GM21576 (cell line): ENCODE results near the gene WDFY2.
"Not testable (repeated sequence)": the region's sequence is repeated elsewhere in the genome, so short reads cannot be mapped to it uniquely, and the experiment has no call there.

Experiments
- ATAC-seq: cut with Tn5 transposase; IDR thresholded peaks from one replicate; pipeline ENCODE4 v1.9.1; 2021; ENCODE audit warnings: mild to moderate bottlenecking, moderate library complexity; ENCODE audit not compliant: unreplicated experiment

The WDFY2 gene

DNA sequence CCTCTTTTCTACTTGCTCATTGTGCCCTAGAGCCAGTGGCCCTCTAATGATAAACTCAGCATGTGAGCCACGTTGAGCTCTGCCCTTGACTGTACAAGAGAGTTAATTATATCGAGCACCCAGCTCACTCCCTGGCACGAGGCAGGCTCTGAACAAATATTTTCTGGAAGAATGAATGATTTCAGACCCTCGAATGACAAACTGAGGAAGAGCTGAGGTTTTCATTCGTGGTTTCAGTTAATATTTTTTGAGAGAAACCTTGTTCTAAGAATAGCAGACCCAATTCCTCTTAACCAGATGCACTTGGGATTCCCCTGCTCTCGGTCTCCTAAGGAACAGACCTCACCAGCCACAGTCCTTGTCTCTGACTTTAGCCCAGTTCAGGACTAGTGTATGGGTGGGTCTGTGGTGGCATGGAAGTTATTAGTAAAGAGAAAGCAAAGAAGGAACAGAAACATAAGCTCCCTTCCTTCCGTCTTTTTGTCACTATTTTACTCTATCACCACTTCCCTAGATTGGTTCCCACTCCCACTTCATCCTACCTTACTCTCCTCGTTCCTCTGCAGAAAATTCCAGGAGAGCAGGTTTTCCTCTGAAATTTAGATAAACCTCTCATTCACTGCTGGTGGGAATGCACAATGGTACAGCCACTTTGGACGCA is 22.1 kb upstream of the WDFY2 start:
- ATAC-seq: peak; percentile 79

DNA sequence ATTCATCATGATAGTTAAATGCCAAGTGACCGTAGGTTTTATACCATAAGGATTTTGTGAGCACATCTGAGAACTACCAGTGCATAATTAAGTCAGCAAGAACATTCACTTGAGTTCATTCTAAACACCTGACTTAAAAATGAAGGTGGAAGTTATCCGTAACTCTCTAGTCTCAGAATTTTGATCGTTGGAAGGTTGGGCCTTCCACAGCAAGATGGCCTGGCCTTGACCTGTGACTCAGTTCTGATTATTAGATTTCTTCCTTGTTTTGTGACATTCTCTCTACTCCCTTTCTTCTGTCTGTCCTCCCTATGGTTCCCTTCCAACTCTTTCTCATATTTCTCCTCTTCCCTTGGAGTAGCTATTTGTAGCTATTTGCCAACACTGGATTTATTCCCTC is 20.0 kb upstream of the WDFY2 start:
- no peak for ATAC-seq

DNA sequence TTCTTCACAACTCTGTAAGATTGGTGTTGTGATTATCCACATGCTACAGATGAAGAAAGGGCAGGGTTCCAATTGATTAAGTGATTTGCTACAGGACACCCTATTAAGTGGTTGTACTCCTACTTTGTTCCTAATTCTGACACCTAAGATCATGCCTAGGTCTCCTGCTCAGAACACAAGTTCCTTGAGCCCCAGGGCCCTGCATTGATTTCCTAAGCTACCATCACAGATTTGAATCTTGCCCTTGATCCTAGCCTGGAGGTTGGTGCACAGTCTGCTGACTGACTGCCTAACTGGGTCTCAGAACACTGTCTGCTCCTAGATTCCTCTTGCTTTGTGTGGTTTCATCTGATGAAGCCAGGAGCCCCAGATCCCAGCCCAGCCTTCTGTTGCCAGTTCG is 19.6 kb upstream of the WDFY2 start:
- ATAC-seq: no peak

DNA sequence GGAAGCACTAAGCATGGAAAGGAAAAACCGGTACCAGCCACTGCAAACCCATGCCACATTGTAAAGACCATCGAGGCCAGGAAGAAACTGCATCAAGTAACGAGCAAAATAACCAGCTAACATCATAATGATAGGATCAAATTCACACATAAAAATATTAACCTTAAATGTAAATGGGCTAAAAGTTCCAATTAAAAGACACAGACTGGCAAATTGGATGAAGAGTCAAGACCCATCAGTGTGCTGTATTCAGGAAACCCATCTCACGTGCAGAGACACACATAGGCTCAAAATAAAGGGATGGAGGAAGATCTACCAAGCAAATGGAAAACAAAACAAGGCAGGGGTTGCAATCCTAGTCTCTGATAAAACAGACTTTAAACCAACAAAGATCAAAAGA is 15.3 kb upstream of the WDFY2 start:
- not testable (repeated sequence) for ATAC-seq

- no peak for ATAC-seq
Observed at GRCh38 chr13:51576754-51577153, 7.5 kb upstream of the WDFY2 start.

- ATAC-seq: no peak
Observed at GRCh38 chr13:51577690-51578089, 6.6 kb upstream of the WDFY2 start.

- ATAC-seq: no peak
Observed at GRCh38 chr13:51579676-51580075, 4.6 kb upstream of the WDFY2 start.

DNA sequence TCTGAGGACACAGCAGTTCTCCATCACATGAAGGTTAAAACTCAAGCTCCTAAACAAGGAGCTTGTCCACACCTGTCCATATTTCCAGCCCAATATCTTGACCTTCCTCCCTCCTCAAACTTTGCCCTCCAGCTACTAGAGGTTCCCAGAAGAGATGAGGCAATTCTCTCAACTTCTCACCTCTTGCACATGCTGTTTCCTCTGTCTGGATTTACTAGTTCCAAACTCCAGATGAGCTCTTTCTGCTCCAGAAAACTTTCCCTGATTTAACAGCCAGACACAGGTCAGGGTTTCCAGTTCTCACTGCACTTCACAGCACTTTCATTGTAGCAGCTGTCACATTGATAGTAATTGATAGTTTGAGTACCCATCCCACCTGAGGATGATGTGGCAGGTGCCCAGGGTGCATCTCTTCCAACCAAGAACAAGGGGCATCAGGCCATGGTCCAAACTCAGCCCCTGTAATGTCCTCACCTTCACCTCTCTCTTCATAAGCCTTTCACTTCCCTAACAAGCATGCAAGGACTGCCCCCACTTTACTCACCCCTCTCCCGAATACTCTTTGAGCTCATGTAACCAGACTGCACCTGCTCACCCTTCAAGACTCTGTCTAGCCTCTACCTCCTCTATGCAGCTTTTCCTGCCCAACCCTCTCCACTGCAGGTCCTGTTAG is 3.0 kb upstream of the WDFY2 start:
- ATAC-seq: no peak

DNA sequence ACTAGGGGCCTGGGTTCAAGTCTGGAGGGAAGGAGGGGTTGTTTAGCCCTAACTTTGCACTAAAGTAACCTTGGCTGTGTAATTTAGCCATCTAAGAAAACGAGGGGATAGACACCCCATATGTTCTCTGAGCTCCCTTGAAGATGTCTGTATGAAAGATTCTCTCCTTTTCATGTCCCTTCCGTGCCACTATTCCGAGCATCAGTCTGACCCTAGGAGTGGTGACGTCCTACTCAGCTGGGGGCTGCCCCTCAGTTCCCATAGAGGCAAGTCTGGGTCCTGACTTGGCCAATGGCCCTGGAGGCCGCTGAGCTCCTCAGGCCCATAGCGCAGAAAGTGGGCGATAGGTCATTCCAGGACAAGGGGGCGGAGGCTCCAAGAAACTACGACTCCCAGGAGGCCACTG is 790 bp upstream of the WDFY2 start:
- ATAC-seq: no peak

DNA sequence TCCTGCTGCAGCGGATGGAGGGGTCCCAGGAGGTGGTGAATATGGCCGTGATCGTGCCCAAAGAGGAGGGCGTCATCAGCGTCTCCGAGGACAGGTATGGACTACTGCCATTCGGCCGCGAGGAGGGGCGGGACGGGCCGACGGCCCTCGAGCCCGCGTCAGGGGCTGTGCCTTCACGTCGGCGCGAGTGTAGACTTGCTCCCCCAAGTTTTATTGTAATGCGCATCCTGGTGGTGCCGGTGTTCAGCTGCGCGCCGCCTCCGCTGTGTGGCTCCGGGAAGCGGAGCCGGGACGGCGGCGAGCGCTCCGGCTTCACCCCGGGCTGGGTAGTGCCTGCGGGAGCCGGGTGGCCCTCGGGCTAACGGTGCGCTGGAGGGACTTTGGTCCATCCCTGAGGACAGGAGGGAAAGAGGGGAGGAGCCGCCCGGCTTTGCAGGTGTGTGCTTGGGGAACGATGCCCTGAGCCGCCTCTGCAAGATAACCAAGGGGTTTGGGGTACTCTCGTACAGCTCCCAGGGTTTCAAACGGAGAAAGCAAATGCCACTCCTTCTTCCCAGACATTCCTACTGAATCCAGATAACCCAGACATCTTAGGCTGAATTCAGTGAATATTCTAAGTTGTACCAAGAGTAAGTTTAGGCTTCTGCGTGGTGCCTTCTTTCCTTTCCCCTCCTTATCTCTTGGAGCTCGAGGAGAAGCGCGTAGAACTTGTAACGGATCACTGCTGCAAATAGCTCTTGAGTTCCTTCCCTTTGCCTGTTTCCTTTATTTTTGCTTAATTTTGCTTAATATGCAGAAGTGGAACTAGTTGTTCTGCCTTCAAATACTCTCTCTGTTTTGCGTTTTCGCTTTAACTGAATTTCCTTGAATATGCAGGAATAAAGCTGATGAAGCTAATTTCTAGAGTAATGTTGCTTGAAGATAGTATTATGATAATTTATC is 740 bp downstream of the WDFY2 start:
- ATAC-seq: peak; percentile 22

DNA sequence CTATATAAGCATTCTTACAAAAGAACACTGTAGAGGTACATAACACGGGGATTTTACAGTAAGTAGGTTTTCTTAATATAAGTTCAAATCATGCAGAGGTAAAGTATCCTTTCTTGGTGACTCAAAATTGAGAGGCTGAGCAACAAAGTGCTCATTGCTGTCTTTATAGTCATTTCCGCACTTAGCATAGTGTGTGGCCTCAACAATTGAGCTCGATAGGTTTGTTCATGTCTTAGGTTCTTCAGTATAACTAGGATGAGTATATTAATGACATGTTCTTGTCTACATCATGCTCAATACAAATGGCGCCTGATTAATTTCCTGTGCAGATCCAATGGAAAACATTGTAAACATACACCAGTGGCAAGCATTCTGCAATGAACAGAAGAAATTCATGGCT is 1.4 kb downstream of the WDFY2 start:
- no peak for ATAC-seq

- ATAC-seq: no peak
Observed at GRCh38 chr13:51587372-51587771, 3.1 kb downstream of the WDFY2 start.

DNA sequence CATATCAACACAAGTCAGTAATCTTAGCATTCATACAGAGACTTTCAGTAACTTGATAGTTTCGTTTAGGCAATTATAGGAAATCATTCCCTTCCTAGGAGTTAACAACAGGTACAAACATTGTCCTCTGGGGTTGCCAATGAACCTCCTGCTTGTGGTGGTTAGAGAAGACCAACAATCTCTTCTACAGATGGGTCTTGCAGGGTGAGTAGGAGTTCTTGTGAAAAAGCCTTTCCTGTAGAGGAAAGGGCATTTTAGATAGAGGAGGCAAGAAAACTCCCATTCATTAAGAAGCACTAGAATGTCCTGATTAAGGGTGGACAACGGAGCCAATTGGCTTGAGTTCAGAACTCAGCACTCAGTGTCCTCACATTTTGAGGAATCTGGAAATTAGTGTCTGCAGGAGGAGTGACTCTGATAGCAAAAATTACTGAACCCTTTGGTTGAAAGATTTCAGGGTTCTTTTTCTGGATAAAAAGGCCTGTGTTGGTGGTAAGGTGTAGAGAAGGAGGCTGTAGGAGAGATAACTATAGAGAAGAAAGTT is 4.2 kb downstream of the WDFY2 start:
- ATAC-seq: no peak

DNA sequence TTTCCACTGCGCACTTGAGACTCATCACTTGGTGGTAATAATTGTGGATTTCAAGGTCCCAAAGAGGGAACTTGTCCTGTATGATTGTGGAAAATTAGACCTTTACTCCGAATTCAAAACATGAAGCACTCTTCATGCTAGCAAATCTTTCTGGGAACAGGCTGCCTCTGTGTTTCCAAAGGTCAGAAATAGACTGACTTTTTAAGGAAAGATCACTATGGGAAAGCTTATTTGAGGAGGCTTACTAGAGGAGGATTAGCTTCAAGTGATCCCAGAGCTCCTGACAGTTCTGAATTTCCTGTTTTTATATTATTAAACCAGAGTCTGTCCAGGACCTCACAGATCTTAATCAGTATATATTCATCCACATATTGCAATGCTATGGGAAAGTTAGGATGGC is 5.5 kb downstream of the WDFY2 start:
- no peak for ATAC-seq

DNA sequence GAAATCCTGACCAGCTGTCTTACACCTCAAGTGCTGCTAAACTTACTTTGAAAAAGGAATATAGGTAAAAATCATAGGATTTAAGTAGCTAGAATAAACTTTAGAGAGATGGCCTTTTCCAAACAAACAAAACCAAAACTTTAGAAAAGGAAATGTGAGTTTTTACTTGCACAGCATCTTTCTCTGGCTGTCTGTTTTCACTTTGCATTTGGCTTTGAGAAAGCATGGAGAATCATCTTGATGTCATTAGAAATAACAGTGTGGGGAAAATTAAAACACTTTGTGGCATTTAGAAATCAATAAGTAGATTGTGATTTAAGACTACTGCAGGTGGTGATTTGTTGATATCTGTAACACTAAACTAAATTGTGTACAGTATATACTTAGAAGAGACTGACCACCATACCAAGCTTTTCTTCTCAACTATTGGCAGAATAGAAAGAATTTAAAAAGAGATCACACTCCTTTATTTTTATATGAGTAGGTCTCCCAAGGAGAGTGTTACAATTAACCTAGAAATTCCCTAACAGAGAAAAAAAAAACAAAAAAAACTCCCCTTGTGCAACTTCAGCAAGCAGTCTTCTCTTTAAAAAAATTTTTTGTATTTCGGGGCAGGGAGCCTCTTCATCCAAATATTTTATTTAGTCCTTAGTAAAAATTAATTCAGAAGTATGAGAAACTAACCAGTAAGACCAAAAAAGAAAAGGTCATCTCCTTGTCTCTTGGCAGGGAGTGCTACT is 6.1 kb downstream of the WDFY2 start:
- ATAC-seq: no peak

DNA sequence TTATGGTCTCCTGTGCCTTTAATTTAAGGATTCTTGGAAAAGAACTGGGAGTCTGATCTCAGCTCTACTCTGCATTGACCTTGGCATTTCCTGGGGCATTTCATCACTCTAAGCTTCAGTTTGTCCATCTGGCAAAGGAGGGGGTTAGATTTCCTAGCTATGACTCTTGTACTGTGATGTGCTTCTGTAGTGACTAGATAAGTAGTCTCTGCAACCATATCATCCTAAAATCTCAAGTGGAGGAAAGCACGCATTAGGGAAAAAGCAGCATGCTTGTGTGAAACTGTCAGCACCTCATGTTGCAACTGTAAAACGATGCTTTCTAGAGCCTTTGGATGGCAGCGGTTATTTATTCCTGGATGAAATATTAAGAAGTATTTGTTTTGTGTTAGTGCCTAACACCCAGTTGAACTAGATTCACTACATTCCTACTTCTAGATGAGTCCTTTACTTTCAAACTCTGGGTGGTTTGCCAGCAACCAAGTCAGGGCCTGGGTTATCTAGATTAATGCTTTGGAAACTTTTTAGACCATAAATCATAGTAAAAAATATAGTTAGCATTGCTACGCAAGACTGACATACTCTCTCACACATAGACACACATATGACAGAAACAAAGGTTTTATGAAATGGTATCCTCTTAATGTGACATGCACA is 6.8 kb downstream of the WDFY2 start:
- no peak for ATAC-seq

DNA sequence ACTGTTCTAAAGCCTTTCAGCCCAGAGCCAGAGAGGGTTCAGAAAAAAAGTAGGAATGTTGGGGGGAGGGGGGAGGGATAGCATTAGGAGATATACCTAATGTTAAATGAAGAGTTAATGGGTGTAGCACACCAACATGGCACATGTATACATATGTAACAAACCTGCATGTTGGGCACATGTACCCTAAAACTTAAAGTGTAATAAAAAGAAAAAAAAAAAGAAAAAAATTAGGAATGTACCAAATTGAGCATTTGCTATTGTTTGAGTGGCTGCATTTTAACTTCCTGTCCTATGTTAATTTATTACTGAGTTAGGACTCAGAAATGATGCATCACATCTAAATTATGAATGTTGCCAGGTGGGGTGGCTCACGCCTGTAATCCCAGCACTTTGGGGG is 7.7 kb downstream of the WDFY2 start:
- ATAC-seq: not testable (repeated sequence)

GRCh38 chr13:51594432-51594831 is 10.2 kb downstream of the WDFY2 start:
- ATAC-seq: no peak

GRCh38 chr13:51595416-51595815 is 11.2 kb downstream of the WDFY2 start:
- no peak for ATAC-seq

GRCh38 chr13:51596541-51596940 is 12.3 kb downstream of the WDFY2 start:
- no peak for ATAC-seq
